ENCODE data around the gene PIGC. TPM values are rescaled to one million over a fixed set of nuclear protein-coding genes. Genes with fewer than 3 reads are reported as not detected.

Gene PIGC
- total RNA-seq, 1 donor from 2014 or later = 25.0 TPM

DNA sequence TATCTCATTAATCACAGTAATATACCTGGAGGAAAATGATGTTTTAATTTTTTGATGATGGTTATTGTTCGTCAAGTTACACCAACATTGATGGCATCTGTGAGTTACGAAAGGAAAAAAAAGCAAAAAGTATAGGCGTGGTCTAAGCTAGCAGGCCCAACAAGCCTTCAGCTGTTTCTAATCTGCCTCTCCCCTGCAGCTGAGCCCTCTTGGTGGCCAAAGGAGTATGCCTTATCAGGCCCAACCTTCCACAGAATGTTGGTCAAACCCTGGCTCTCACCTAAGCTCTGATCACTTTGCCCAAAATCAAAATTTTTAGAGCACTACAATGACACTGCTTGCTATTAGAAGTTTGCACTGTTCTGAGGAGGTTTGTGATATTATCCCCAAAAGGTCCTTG is 18.5 kb downstream of the PIGC start:
- H3K4me3 Mint-ChIP-seq = no peak overlapping the region
- no peaks in the 10 kb centered on the region for H3K27me3 Mint-ChIP-seq (ENCODE audit: low read depth)
- peaks cover 5% of the 10 kb centered on the region for H3K4me1 Mint-ChIP-seq
- no peaks in the 10 kb centered on the region for H3K9me3 Mint-ChIP-seq
- no peak for DNase-seq (ENCODE audit: low read depth, low spot score)
- TF ChIP-seq, protein P1, sequence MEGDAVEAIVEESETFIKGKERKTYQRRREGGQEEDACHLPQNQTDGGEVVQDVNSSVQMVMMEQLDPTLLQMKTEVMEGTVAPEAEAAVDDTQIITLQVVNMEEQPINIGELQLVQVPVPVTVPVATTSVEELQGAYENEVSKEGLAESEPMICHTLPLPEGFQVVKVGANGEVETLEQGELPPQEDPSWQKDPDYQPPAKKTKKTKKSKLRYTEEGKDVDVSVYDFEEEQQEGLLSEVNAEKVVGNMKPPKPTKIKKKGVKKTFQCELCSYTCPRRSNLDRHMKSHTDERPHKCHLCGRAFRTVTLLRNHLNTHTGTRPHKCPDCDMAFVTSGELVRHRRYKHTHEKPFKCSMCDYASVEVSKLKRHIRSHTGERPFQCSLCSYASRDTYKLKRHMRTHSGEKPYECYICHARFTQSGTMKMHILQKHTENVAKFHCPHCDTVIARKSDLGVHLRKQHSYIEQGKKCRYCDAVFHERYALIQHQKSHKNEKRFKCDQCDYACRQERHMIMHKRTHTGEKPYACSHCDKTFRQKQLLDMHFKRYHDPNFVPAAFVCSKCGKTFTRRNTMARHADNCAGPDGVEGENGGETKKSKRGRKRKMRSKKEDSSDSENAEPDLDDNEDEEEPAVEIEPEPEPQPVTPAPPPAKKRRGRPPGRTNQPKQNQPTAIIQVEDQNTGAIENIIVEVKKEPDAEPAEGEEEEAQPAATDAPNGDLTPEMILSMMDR (conservative IDR thresholded peaks at IDR 0.05) = no peak
- H3K27ac Mint-ChIP-seq (ENCODE audit: unreplicated experiment) = no peak overlapping the region
- no peaks in the 10 kb centered on the region for H3K36me3 Mint-ChIP-seq (ENCODE audit: low read depth)

DNA sequence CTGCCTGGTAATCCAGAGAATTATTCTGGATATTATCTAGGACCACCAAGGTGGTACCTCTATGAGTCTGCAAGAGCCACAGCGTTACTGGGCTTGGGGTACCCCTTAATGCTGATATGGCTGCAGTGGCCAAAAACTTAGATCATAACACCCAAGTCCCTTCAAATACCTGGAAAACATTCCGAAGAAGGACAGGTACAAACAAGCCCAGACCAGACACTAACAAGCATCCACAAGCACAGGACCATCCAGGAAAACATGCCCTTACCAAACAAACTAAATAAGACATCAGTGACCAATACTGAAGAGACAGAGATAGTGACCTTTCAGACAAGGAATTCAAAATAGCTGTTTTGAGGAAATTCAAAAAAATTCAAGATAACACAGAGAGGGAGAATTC is 20.5 kb downstream of the PIGC start:
- H3K27ac Mint-ChIP-seq (ENCODE audit: unreplicated experiment) = no peak overlapping the region
- H3K36me3 Mint-ChIP-seq (ENCODE audit: low read depth) = no peaks in the 10 kb centered on the region
- no peaks in the 10 kb centered on the region for H3K27me3 Mint-ChIP-seq (ENCODE audit: low read depth)
- no peak overlapping the region for H3K4me3 Mint-ChIP-seq
- H3K4me1 Mint-ChIP-seq = no peaks in the 10 kb centered on the region
- DNase-seq (ENCODE audit: low read depth, low spot score) = no peak
- no peaks in the 10 kb centered on the region for H3K9me3 Mint-ChIP-seq
- TF ChIP-seq, protein P1 (conservative IDR thresholded peaks at IDR 0.05) = no peak

DNA sequence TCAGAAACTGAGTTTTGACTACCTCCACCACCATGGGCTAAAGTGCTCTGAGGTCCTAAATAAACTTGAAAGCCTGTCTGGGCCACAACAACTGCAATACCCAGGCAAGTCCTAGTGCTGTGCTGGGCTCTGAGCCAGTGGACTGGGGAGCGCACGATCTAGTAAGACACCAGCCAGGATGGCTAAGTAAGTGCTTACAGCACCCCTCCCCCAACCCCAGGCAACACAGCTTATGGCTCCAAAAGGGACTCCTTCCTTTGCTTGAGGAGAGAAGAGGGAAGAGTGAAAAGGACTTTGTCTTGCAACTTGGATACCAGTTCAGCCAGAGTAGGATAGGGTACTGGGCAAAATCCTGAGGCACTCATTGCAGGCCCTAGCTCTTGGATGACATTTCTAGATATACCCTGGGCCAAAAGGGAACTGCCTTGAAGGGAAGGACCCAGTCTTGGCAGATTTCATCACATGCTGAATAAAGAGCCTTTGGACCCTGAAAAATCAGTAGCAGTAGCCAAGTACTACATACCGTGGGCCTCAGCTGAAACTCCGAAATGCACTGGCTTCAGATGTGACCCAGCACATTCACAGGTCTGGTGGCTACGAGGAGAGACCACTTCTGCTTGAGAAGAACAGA is 21.8 kb downstream of the PIGC start:
- no peaks in the 10 kb centered on the region for H3K9me3 Mint-ChIP-seq
- peaks cover 7% of the 10 kb centered on the region for H3K4me1 Mint-ChIP-seq
- no peak overlapping the region for H3K4me3 Mint-ChIP-seq
- no peak overlapping the region for H3K27ac Mint-ChIP-seq (ENCODE audit: unreplicated experiment)
- DNase-seq (ENCODE audit: low read depth, low spot score) = no peak
- H3K36me3 Mint-ChIP-seq (ENCODE audit: low read depth) = no peaks in the 10 kb centered on the region
- no peaks in the 10 kb centered on the region for H3K27me3 Mint-ChIP-seq (ENCODE audit: low read depth)
- TF ChIP-seq, protein P1 (conservative IDR thresholded peaks at IDR 0.05) = no peak

DNA sequence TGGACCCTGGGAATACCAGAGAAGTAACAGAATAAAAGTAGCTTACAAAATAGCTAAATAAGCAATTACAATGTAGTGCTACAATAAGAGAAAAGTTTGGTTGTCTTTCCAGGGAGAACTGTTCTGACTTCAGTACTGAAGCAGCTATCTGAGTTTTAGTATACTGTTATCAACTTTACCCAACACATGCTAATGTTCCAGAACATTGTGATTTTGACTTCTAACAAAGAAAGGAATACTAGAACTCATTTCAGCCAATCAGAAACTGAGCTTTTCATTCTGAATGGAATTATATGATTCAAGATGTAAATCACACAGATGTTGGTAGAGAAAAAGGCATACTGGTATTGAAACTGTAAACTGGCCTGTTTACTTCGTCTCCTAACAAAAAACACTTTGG is 23.5 kb downstream of the PIGC start, which contains the start of gene C1orf105:
C1orf105 (plus strand) TSS at position 301 of the 400 bp plus-strand sequence. CDS start 201 bp downstream, outside the sequence.
- no peak within 1 kb of the TSS for H3K27ac Mint-ChIP-seq (ENCODE audit: unreplicated experiment)

DNA sequence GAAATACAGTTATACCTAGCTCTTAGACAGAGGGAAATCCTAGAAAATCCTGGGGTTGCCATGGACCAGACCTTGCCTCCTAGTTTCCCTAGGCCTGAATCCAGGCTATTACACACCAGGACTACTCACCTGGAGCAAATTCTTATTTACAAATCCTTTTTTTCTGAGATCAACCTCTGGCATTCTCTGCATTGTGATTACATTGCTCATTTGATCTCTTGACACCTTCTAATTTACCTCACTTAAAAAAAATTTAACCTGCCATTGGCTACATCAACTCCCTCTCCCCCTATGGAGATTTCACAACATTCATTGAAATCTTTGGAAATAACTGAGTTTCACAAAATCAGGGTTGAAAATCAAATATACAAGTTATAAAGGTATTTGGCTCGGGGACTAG is 26.3 kb downstream of the PIGC start:
- Mint-ChIP-seq H3K4me1 (peaks cover 7% of the 10 kb centered on the region), H3K9me3 (no peaks in the 10 kb centered on the region), H3K27me3 (ENCODE audit: low read depth) (no peaks in the 10 kb centered on the region), H3K27ac (ENCODE audit: unreplicated experiment) (no peak overlapping the region), H3K4me3 (no peak overlapping the region), H3K36me3 (ENCODE audit: low read depth) (no peaks in the 10 kb centered on the region)
- TF ChIP-seq, protein P1 (conservative IDR thresholded peaks at IDR 0.05) = no peak
- no peak for DNase-seq (ENCODE audit: low read depth, low spot score)

More for the DNA sequence above, 23.5 kb downstream of the PIGC start, which contains the start of gene C1orf105:
- no peak for DNase-seq (ENCODE audit: low read depth, low spot score)
- peaks cover 7% of the 10 kb centered on the region for H3K4me1 Mint-ChIP-seq
- TF ChIP-seq, protein P1 (conservative IDR thresholded peaks at IDR 0.05) = no peak
- no peak within 1 kb of the TSS for H3K4me3 Mint-ChIP-seq
- no peaks in the 10 kb centered on the region for H3K36me3 Mint-ChIP-seq (ENCODE audit: low read depth)
- no peaks in the 10 kb centered on the region for H3K27me3 Mint-ChIP-seq (ENCODE audit: low read depth)
- no peaks in the 10 kb centered on the region for H3K9me3 Mint-ChIP-seq

Data from neural crest cell (in vitro differentiated cells).